Measurements from ENCODE around the gene DGKE.
A peak's percentile ranks its signal among the peaks of the same experiment; 100 is the strongest.

DGKE gene

DNA sequence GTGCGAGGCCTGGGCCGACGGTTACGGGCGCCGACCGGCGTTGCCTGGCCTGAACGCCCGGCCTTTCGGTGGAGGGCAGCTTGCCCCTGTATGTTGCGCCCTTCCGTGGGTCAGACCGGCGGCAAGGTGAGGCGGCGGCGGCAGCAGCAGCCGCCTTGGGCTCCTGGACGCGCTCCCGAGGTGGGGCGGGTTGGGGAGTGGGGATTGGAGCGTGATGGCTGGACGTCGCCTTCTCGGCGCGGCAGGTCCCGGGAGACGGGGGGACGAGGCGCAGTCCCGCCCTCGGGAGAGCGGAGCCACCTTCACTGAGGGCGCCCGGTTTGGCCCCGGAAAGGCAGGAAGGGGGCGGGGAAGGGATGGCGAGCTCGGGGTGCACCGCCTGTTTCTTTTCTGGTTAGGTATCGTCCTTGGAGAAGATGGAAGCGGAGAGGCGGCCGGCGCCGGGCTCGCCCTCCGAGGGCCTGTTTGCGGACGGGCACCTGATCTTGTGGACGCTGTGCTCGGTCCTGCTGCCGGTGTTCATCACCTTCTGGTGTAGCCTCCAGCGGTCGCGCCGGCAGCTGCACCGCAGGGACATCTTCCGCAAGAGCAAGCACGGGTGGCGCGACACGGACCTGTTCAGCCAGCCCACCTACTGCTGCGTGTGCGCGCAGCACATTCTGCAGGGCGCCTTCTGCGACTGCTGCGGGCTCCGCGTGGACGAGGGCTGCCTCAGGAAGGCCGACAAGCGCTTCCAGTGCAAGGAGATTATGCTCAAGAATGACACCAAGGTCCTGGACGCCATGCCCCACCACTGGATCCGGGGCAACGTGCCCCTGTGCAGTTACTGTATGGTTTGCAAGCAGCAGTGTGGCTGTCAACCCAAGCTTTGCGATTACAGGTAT lies 671 bp downstream of the DGKE start:
- H3K4me3 ChIP-seq (ENCODE audit: low read depth, low read length): peak overlapping the region; percentile 63
- no peak for DNase-seq (ENCODE audit: low read depth)
- in situ Hi-C loops (cut with HindIII; ENCODE audit: low sequenced_read_pairs): no loop called here
- TF ChIP-seq, protein P1, sequence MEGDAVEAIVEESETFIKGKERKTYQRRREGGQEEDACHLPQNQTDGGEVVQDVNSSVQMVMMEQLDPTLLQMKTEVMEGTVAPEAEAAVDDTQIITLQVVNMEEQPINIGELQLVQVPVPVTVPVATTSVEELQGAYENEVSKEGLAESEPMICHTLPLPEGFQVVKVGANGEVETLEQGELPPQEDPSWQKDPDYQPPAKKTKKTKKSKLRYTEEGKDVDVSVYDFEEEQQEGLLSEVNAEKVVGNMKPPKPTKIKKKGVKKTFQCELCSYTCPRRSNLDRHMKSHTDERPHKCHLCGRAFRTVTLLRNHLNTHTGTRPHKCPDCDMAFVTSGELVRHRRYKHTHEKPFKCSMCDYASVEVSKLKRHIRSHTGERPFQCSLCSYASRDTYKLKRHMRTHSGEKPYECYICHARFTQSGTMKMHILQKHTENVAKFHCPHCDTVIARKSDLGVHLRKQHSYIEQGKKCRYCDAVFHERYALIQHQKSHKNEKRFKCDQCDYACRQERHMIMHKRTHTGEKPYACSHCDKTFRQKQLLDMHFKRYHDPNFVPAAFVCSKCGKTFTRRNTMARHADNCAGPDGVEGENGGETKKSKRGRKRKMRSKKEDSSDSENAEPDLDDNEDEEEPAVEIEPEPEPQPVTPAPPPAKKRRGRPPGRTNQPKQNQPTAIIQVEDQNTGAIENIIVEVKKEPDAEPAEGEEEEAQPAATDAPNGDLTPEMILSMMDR (IDR thresholded peaks at IDR 0.05; ENCODE audit: low read depth, low read length, missing control alignments): no peak

DNA sequence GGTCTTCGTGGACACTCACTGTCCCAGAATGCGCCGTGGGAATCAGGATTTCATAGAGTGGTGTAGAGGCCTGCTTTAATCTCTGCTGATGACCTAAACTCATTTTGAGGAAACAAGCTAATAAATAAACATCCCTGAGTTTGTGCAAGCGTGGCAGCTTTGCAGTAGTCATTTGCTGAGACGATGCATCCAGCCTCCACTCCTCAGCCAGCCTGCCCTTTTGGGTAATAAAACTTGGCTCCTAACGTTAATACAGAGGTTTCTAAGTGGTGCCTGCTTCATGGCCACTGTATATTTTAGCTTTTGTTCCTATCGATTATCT lies 1.3 kb downstream of the DGKE start:
- no peak for DNase-seq (ENCODE audit: low read depth)
- TF ChIP-seq, protein P1 (IDR thresholded peaks at IDR 0.05; ENCODE audit: low read depth, low read length, missing control alignments): no peak
- peak overlapping the region; percentile 63 for H3K4me3 ChIP-seq (ENCODE audit: low read depth, low read length)
- in situ Hi-C loops (cut with HindIII; ENCODE audit: low sequenced_read_pairs): no loop called here

DNA sequence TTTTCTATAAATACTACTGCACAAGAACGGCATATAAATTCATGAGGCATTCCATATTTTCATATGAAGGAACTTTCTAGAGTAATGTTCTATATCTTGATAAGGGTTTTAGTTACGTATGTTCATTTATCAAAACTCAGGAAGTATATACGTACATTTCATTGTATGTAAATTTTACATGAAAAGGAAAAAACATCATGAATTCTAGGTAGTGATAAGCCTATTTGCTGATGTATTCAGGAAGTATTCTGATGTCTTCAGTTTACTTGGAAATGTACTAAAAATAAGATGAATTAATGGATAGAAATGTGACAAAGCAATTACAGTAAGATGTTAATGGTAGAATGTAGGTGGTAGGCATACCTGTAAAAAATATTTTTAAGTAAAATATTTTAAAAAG lies 4.7 kb downstream of the DGKE start:
- H3K4me3 ChIP-seq (ENCODE audit: low read depth, low read length): no peak overlapping the region
- in situ Hi-C loops (cut with HindIII; ENCODE audit: low sequenced_read_pairs): no loop called here
- TF ChIP-seq, protein P1 (IDR thresholded peaks at IDR 0.05; ENCODE audit: low read depth, low read length, missing control alignments): no peak
- DNase-seq (ENCODE audit: low read depth): no peak

DNA sequence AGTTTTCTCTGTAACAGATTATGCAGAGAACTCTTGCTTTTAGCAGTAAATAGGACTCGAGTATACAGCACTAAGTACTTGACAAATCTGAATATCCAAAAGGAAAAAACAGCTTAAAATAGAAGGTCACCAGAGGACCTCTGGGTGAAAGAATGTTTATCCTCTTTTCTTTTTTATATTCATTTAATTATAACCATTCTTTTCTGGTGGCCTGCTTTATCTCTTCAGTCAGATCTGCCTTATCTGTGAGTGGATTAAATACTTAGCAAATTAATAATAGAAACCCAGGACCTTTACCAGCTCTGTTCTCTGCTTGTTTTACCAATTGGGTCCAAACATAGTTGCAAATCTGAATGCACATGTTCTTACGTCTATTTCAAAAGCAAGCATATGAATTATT lies 8.6 kb downstream of the DGKE start:
- no peak overlapping the region for H3K4me3 ChIP-seq (ENCODE audit: low read depth, low read length)
- DNase-seq (ENCODE audit: low read depth): no peak
- TF ChIP-seq, protein P1 (IDR thresholded peaks at IDR 0.05; ENCODE audit: low read depth, low read length, missing control alignments): no peak
- in situ Hi-C loops (cut with HindIII; ENCODE audit: low sequenced_read_pairs): no loop called here

DNA sequence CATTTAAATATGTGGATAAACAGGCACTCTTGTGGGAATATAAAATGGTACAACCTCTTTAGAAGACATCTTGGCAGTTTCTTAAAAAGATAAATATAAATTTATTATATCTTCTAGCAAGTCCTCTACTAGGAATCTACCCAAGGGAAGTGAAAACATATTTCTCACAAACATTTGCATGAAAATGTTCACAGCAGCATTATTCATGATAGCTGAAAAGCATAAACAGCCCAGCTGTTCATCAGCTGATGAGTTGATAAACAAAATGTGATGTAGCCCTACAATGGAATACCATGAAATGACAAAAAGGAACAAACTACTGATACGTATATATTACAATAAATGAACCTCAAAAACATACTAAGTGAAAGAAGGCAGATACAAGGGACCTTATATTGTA lies 12.0 kb downstream of the DGKE start:
- TF ChIP-seq, protein P1 (IDR thresholded peaks at IDR 0.05; ENCODE audit: low read depth, low read length, missing control alignments): no peak
- H3K4me3 ChIP-seq (ENCODE audit: low read depth, low read length): no peak overlapping the region
- no peak for DNase-seq (ENCODE audit: low read depth)
- in situ Hi-C loops (cut with HindIII; ENCODE audit: low sequenced_read_pairs): no loop called here

DNA sequence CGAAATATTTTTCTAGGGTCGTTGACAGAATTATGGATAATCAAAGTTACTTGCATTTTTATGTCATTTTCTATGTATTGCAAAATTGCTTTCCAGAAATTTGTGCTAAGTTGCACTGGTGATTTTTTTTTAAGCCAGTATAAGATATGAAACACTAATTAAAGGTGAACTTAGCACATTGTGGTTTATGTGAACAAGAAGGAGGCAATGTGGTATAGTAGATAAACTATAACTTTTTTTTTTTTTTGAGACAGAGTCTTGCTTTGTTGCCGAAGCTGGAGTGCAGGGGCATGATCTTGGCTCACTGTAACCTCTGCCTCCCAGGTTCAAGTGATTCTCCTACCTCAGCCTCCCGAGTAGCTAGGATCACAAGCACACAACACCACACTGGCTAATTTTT lies 13.2 kb downstream of the DGKE start:
- in situ Hi-C loops (cut with HindIII; ENCODE audit: low sequenced_read_pairs): no loop called here
- H3K4me3 ChIP-seq (ENCODE audit: low read depth, low read length): no peak overlapping the region
- TF ChIP-seq, protein P1 (IDR thresholded peaks at IDR 0.05; ENCODE audit: low read depth, low read length, missing control alignments): no peak
- no peak for DNase-seq (ENCODE audit: low read depth)

All from astrocyte of the cerebellum (primary cell).